Progenitor cell of endocrine pancreas (in vitro differentiated cells): ENCODE measurements around the gene NDUFS7. TPM values are rescaled to one million over a fixed set of nuclear protein-coding genes. Genes with fewer than 3 reads are reported as not detected.
A peak's percentile ranks its signal among the peaks of the same experiment; 100 is the strongest.

Experiments used
- DNase-seq: peaks from one replicate; pipeline ENCODE4 v3.0.0; 2021; ENCODE audit warnings: low spot score; ENCODE audit not compliant: unreplicated experiment
- H3K27ac Mint-ChIP-seq: 2 replicates; pipeline ENCODE4 v1.8.0; 2021; ENCODE audit warnings: mild to moderate bottlenecking, moderate library complexity, mixed read lengths
- H3K27me3 Mint-ChIP-seq: 2 replicates; pipeline ENCODE4 v1.8.0; 2021; ENCODE audit warnings: mixed read lengths
- H3K36me3 Mint-ChIP-seq: 2 replicates; pipeline ENCODE4 v1.8.0; 2022; ENCODE audit warnings: mixed read lengths; ENCODE audit not compliant: insufficient read depth
- H3K4me1 Mint-ChIP-seq: 2 replicates; pipeline ENCODE4 v1.8.0; 2021; ENCODE audit warnings: low read depth, mixed read lengths
- H3K4me3 Mint-ChIP-seq: 2 replicates; pipeline ENCODE4 v1.8.0; 2021; ENCODE audit warnings: low read depth, mild to moderate bottlenecking, moderate library complexity, mixed read lengths
- H3K9me3 Mint-ChIP-seq: 2 replicates; pipeline ENCODE4 v1.8.0; 2021; ENCODE audit warnings: low read depth, mixed read lengths
- total RNA-seq: library from RNA; stranded (reverse); gene quantifications from 2 replicates; pipeline ENCODE4 v1.2.1, GENCODE V29; 2021
- TF ChIP-seq, protein P1 (sequence below): fragments of 200-600 bp; sonication (generic); IDR thresholded peaks from one replicate; pipeline ENCODE4 v1.5.0; 2021; ENCODE audit warnings: antibody characterized with exemption, mild to moderate bottlenecking; ENCODE audit not compliant: unreplicated experiment

NDUFS7 gene
- total RNA-seq, 1 donor from 2014 or later = 62.4 TPM

DNA sequence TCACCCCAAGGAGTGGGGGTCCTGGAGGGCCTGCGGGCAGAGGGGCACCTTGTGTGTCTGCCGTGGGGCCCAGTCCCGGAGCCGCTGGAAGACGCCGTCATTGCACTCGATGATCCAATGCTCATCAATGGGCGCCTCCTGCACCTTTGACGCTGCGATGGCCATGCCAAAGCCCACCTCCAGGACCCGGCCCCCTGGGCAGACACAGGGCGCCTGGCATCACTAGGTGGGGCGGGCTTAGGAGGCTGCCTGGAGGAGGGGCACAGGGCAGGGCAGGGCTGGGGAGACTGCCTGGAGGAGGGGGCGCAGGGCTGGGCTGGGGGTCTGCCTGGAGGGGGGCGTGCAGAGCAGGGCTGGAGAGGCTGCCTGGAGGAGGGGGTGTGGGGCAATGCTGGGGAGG is 16.0 kb downstream of the NDUFS7 start:
- Mint-ChIP-seq H3K27me3 (no peaks in the 10 kb centered on the region), H3K27ac (no peak overlapping the region), H3K4me3 (no peak overlapping the region), H3K9me3 (no peaks in the 10 kb centered on the region), H3K36me3 (no peaks in the 10 kb centered on the region), H3K4me1 (peaks cover 1% of the 10 kb centered on the region)
- DNase-seq = no peak
- TF ChIP-seq, protein P1, sequence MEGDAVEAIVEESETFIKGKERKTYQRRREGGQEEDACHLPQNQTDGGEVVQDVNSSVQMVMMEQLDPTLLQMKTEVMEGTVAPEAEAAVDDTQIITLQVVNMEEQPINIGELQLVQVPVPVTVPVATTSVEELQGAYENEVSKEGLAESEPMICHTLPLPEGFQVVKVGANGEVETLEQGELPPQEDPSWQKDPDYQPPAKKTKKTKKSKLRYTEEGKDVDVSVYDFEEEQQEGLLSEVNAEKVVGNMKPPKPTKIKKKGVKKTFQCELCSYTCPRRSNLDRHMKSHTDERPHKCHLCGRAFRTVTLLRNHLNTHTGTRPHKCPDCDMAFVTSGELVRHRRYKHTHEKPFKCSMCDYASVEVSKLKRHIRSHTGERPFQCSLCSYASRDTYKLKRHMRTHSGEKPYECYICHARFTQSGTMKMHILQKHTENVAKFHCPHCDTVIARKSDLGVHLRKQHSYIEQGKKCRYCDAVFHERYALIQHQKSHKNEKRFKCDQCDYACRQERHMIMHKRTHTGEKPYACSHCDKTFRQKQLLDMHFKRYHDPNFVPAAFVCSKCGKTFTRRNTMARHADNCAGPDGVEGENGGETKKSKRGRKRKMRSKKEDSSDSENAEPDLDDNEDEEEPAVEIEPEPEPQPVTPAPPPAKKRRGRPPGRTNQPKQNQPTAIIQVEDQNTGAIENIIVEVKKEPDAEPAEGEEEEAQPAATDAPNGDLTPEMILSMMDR = no peak

DNA sequence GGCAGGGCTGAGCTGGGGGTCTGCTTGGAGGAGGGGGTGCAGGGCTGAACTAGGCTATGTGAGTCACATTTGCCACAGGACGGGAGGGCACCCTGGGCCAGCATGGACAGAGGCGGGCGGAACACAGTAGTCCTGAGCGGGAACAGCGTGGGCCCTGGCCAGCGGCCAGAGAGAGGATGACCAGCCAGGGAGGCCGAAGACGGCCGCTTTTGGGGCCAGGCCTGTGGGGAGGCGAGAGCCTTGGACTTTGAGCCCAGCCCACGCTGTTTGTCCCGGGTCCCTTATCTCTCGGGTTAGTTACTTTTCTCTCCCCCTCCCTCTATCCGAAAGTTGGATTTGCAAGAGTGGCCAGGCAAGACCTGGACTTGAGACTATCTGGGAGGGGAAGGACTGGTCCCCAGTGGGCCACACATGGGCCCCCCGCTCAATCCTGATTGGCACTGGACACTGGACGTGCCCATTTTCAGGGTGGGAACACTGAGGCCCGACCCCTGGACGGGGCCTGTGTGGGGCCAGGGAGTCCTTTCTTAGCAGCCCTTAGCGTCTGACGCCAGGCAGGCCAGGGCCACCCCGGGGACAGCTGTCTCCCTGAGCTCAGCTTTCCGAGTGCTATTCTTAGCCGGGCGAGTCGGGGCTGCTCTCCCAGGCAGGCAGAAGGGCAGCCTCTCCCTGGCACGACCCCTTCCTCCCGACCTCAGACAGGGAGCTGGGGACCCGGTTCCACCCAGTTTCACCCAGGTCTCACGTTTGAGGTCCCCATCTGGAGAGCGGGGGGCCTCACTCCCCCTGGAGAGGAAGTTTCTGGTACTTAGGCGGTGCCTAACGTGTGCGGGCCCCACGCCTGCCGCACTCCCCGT is 16.8 kb downstream of the NDUFS7 start:
- peaks cover 1% of the 10 kb centered on the region for H3K4me1 Mint-ChIP-seq
- no peaks in the 10 kb centered on the region for H3K9me3 Mint-ChIP-seq
- no peaks in the 10 kb centered on the region for H3K27me3 Mint-ChIP-seq
- H3K36me3 Mint-ChIP-seq = no peaks in the 10 kb centered on the region
- H3K27ac Mint-ChIP-seq = no peak overlapping the region
- DNase-seq = no peak
- peak overlapping the region; percentile 65 for H3K4me3 Mint-ChIP-seq
- TF ChIP-seq, protein P1 = no peak

DNA sequence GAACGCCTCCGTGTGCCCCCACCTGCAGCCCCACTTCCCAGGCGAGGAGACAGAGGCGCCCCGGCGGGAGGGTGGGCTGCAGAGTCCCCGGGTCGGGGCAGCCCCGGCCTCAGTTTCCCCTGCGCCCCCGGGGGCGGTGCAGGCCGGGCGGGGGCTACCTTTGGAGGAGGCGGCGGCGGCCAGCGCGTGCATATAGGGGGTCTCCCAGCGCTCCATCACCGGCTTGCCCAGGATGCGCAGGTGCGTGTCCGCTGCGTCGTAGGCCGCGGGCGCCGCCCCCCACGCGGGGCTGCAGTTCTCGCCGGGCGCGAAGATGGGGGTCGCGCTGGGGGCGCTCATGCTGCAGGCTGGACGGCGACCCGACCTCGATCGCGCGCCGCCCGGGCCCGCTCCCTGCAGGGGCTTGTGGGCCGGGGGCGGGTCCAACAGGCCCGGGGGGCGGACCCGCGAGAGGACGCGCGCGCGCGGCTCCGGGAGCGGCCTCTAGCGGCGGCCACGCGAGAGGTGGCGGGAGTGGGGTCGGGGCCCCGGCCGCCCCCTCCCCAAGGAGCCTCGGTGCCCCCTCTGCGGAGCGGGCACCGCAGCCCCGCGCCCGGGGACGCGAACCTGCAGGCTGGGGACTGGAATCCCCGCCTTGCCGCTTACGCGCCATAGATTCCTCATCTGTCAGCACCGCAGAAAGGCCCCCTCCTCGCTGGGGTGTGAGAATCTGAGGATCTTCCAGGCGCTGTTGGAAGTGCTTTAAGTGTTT is 17.6 kb downstream of the NDUFS7 start, which contains the start of gene GAMT:
GAMT (minus strand) TSS at position 405 of the 751 bp plus-strand sequence; CDS start at position 339, 66 bp downstream.
- Mint-ChIP-seq H3K36me3 (no peaks in the 10 kb centered on the region), H3K4me1 (peaks cover 2% of the 10 kb centered on the region), H3K4me3 (peak within 1 kb of the TSS; percentile 65), H3K27ac (no peak within 1 kb of the TSS), H3K9me3 (no peaks in the 10 kb centered on the region), H3K27me3 (no peaks in the 10 kb centered on the region)
- TF ChIP-seq, protein P1 = peak; percentile 53
- peak; percentile 44 for DNase-seq

DNA sequence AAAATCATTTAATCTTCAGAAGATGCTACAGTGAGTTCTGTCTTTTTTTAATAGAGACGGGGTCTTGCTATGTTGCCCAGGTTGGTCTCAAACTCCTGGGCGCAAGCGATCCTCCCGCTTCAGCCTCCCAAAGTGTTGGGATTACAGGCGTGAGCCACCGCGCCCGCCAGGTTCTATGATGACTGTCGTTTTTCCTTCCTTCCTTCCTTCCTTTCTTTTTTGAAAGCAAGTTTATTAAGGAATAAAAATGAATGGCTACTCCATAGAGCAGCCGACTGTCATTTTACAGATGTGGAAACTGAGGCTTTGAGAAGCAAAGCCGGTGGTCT is 18.1 kb downstream of the NDUFS7 start:
- H3K4me1 Mint-ChIP-seq = peaks cover 5% of the 10 kb centered on the region
- no peak for DNase-seq
- peak overlapping the region; percentile 56 for H3K4me3 Mint-ChIP-seq
- no peak overlapping the region for H3K27ac Mint-ChIP-seq
- H3K9me3 Mint-ChIP-seq = no peaks in the 10 kb centered on the region
- no peaks in the 10 kb centered on the region for H3K27me3 Mint-ChIP-seq
- H3K36me3 Mint-ChIP-seq = no peaks in the 10 kb centered on the region
- TF ChIP-seq, protein P1 = no peak

DNA sequence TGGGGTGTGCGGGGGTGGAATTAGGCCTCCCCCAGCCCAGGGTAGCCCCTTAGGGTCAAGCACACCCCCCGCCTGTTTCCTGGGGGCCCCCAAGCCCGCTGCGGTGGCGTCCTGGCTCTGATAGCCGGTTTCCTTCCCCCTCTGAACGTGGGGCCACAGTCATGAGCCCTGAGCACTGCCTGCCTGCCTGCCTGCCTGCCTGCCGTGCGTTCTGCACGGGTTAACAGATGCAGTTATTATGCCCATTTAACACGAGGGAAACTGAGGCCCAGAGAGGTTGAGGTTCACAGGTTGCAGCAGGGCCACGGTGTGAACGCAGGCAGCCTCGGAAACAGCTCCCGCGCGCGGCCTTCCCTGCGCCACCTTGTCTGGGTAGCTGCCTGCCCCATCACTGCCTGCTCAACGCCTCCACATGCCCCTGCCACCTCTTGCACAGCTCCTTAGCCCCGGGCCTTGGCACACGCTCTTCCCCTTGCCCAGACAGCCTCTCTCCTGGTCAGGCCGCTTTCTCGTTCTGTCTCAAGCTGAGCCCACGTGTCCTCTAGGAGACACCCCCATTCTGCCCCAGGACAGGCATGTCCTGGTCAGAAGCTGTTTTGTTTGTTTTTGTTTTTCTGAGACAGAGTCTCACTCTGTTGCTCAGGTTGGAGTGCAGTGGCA is 18.8 kb downstream of the NDUFS7 start:
- H3K4me1 Mint-ChIP-seq = peaks cover 5% of the 10 kb centered on the region
- TF ChIP-seq, protein P1 = no peak
- H3K27ac Mint-ChIP-seq = no peak overlapping the region
- H3K27me3 Mint-ChIP-seq = no peaks in the 10 kb centered on the region
- no peak for DNase-seq
- H3K4me3 Mint-ChIP-seq = peak overlapping the region; percentile 54
- no peaks in the 10 kb centered on the region for H3K36me3 Mint-ChIP-seq
- no peaks in the 10 kb centered on the region for H3K9me3 Mint-ChIP-seq
